NCI-H146 (cell line): Measurements from ENCODE around the gene TAOK3.
"Not testable (repeated sequence)": the region's sequence is repeated elsewhere in the genome, so short reads cannot be mapped to it uniquely, and the experiment has no call there.

Source experiments
- DNase-seq: peaks from one replicate; lab custom pipeline; 2025; lab: John Stamatoyannopoulos, UW

Gene TAOK3

DNA sequence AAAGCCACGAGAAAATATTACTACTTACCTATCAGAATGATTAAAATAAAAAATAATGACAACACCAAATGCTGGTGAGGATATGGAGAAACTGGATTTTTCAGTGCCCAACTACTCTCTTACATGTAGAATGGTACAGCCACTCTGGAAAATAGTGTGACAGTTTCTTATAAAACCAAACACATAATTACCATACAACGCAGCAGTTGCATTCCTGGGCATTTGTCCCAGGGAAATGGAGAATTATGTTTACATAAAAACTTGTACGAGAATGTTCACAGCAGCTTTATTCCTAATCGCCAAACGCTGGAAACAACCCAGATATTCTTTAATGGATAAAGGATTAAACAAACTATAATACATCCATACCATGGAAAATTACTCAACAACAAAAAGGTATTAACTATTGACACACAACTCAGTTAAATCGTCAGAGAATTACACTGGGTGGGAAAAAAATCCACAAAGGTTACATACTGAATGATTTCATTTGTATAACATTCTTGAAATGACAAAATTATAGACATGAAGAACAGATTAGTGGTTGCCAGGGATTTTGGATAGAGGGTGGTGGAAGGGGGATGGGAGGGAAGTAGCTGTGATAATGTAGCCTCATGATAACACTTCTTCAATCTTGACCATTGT lies 35.4 kb downstream of the TAOK3 start:
- no peak for DNase-seq

DNA sequence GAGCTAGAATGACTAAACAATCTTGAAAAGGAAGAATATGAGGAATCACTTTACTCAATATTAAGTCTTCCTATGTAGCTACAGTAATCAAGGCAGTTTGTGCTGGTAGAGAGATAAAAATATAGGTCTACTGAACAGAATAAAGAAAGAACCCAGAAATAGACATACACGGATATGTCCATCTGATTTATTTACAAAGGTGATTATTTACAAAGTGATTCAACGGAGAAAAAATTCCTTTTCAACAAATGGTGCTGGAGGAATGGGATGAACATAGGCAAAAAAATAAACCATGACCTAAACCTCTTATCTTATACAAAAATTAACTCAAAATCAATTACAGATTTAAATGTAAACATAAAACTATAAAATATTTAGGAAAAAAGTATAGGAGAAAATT lies 36.6 kb downstream of the TAOK3 start:
- no peak for DNase-seq

DNA sequence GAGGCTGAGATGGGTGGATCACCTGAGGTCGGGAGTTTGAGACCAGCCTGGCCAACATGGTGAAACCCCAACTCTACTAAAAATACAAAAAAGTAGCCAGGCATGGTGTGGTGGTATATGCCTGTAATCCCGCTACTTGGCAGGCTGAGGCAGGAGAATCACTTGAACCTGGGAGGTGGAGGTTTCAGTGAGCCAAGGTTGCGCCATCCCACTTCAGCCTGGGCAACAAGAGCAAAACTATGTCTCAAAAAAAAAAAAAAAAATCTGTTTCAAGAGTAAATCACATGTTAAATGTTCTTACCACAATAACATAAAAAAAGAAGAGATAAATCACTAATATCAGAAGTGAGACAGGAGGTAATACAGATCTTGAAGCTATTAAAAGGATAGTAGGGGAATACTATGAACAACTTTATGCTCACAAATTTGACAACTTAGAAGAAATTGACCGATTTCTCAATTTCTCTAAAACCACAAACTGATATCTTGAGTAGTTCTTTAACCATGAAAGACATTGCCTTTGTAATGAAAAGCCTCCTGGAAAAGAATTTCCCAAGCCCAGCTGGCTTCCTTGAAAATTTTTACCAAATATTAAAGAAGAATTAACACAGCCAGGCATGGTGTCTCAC lies 37.7 kb downstream of the TAOK3 start:
- DNase-seq, result no peak

DNA sequence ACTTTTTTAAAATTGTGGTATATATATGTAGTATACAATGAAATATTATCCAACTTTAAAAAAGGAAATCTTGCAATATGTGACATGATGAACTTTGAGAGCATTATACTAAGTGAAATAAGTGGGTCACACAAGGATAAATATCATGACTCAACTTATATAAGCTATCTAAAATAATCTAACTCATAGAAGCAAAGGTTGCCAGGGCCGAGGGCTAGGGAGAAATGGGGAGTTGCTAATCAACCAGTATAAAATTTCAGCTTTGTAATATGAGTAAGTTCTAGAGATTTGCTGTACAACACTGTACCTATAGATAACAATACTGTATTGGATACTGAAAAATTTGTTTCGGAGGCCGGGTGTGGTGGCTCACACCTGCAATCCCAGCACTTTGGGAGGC lies 38.5 kb downstream of the TAOK3 start:
- no peak for DNase-seq

DNA sequence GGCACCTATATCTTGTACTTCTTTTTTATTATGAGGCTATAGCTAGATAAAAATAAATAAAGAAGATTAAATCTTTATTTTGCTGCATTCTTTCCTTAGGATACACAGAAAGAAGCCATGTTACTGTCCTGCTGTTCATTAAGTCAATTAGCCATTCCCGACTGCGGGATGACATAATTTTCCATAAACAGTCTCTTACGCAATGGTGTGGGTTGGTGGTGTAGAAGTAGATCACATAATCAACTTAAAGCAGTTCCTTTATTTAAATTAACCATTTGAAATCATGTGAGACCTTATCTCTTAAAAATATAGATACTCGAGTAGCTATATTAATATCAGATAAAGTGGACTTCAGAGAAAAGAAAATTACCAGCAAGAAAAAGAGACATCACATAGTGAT lies 40.2 kb downstream of the TAOK3 start:
- DNase-seq, result no peak

DNA sequence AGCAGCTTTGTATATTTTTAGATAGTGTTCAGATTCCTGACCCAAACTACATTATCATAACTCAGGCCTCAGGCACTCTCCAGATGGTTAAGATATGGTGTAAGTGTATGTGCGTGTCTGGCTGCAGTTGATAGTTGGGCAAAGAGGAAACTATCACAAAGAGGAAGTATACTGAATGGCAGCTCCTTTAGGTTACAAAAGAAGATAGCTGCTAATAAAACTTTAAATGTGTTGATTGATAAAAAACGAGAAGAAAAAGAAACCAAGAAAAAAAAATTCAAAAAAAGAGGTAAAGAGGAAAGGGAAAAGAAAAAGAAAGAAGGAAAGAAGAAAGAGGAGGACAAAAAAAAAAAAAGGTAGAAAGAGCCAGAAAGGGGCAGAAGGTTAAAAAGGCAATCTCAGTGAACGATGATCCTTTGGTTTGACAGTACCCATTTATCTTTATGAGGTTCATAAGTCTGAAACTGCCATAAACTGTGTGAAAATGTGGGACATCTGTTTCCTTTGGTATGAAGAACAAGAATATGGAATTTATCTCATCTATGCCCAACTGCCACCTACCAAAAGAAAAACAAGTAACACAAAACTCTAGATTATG lies 42.2 kb downstream of the TAOK3 start:
- DNase-seq, result no peak

DNA sequence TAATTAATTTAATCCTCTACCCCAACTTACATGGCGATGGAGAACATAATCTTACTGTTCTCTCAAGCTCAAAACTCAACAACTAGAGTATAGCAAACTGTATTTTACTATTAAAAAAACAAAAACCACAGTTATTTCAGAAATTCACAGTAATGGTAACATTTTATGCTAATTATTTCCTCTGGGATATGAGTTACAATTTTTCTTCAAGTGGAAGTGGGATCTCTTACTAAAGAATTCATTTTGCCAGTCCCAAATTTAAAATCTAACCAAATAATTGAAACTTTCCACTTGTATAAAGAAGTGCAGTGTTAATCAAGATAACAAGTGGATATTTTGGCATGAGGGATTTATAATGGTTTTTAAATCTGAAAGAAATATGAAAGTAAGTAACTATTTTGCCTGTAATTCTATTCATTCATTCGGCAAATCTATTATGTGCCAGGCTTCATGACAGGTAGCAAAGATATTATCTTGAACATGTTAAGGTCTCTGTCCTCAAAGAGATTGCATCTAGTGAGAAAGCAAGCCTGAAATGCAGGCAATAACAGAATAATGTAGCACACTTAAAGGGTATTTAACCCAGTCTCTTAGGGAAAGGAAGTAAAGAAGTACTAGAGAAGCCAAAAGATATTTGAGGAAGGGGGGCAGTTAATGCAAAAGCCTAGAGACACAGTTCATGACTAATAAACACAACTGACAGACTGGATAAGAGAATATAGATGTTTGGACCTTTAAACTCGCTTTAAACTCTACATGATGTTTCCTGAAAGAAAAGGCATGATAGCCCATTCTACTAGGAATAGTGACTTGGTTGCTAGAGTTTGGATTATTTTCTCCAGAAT lies 44.0 kb downstream of the TAOK3 start:
- DNase-seq, result no peak

DNA sequence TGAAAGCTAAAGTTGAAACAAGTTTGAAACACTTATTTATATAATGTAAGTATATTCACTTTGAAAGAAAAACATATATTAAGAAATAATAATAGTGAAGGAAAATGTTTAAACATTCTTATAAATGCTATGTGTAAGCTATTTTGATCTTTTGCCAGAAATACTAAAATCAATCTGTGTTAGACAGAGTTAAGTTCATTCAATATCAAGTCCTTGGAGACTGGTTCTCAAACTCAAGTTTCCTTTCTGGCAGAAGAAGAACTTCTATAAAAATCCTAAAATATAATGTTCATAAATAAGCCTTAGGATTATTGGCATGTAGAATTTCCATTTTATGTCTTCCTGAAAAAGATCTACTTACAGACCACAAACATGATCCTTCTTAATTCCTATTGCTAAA lies 45.3 kb downstream of the TAOK3 start:
- no peak for DNase-seq

DNA sequence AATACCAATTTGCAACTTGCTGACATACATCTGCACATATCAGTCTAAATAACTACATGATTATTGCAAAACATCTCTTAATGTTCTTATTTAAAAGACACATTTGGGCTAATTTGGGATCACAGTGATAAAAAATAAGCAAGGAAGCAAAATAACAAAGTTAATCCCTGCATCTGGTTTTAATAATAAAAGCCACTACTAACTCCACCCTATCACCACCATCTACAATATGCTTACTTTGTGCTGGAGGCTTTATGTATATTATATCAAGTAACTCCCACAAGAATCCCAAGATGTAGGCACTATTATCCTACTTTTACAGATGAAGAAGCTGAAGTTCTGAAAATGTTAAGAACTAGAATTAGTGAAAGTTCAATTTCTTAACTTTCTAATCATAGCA lies 45.7 kb downstream of the TAOK3 start:
- DNase-seq, result no peak

DNA sequence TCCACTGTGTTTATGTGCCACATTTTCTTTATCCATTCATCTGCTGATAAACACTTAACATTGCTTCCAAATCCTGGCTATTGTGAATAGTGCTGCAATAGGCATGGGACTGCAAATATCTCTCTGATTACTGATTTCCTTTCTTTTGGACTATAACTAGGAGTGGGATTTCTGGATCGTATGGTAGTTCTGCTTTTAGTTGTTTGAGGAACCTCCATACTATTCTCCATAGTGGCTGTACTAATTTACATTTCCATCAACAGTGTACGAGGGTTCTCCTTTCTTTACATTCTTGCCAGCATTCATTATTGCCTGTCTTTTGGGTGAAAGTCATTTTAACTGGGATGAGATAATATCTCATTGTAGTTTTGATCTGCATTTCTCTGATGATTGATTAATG lies 47.6 kb downstream of the TAOK3 start:
- DNase-seq, result no peak

DNA sequence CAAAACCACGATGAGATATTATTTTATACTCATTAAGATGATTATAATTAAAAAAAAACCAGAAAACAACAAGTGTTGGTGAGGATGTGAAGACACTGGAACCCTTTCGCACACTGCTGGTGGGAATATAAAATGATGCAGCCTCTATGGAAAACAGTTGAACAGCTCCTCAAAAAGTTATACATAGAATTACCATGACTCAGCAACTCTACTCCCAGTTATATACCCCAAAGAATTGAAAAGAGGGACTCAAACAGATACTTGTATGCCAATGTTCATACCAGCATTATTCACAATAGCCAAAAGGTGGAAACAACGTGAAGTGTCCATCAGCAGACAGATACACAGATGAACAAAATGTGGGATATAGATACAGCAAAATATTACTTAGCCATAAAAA lies 53.1 kb downstream of the TAOK3 start:
- no peak for DNase-seq

DNA sequence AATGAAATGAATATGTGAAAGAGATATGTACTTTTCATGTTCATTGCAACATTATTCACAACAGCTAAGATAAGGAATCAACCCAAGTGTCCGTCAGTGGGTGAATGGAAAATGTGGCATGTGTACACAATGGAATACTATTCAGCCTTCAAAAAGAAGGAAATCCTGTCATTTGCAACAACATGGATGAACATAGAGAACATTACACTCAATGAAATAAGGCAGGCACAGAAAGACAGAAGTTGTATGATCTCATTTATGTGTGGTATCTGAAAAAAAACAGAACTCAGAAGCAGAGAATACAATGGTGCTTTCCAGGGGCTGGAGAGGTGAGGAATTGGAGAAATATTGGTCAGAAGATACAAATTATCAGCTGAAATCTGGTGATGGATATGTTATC lies 54.0 kb downstream of the TAOK3 start:
- DNase-seq, result no peak

DNA sequence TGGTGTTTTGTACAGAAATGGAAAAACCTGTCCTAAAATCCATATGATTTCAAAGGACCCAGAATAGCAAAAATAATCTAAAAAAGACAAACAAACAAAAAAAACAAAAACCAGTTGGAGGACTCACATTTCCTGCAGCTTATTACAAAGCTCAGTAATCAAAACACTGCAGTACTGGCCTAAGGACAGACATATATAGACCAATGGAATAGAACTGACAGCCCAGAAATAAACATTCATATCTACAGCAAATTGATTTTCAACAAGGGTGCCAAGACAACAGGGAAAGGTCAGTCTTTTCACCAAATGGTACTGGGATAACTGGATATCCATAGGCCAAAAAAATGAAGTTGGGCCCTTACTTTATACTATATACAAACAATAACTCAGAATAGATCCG lies 55.0 kb downstream of the TAOK3 start:
- DNase-seq, result no peak

DNA sequence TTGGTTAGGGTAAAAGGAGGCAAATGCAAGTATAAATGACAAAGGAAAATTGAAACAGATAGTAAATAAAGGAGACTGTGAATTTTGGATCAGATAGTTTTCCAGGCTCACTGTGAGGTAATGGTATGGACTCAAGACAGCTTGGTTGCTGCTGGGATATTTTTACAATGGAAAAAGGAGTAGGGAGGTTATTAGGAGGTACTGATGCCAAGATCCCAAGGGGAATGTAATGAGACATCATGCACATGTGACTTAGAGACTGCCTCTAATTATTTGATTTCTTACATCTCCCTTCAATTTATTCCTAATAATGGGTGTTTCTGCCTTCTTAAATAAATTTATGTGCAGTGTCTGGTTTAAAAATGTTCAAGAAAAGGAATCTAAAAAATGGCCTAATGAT lies 56.9 kb downstream of the TAOK3 start:
- DNase-seq, result no peak

DNA sequence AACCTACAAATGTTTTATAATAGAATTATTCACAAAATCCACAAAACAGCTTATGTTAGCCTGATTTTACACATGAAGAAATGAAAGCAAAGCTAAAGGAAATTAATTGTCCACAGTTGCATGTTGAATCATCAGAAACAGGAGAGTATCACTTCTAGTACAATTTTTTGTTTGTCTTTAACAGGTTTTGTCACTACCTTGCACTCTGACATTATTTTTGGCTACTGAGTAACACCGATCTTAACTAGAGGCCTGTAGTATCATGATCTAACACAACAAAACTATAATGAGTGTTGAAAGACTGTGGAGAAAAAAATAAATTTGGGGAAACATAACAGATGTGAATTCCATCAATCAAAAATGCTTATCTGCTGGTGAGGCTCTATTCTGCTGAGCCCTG lies 60.1 kb downstream of the TAOK3 start:
- no peak for DNase-seq

DNA sequence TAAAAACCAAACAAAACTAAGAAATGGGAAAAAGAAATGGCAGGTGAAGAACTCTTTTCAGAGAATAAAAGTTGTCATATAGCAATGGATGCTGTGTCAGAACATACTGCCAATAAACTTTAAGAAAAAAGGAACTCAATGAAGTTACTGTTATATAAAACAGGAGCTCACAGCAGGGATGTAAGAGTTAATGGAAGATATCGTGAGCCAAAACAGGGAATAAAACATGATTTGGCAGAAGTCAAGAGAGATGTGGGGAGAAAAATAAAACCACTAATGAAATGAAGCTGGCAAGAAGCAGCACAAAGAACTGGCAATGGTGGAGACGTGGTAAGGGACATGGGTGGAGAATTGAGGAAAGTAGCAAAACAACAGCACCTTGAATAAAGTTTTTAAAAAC lies 61.0 kb downstream of the TAOK3 start:
- DNase-seq, result no peak

DNA sequence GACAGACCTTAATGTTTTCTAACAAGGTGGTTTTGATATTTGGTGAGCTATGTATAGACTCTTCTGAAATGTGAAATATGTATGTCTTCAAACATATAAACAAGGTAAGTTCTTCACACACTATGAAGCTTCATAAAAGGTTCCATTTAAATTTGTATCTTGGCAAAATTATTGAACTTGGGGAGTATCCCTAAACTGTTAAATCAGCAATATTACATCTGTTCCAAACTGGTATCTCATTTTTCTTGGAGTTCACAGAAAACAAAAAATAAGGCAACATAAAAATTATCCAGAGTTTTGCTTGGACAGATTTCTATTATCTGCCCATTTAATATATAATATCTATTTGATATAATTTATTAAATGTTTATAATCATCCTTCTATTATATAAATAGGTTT lies 62.4 kb downstream of the TAOK3 start:
- no peak for DNase-seq

DNA sequence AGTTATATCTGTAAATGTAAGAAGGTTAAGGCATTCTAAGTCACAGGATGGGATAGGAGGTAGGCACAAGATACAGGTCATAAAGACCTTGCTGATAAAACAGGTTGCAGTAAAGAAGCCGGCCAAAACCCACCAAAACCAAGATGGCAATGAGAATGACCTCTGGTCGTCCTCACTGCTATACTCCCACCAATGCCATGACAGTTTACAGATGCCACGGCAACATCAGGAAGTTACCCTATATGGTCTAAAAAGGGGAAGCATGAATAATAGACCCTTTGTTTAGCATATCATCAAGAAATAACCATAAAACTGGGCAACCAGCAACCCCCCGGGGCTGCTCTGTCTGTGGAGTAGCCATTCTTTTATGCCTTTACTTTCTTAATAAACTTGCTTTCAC lies 64.7 kb downstream of the TAOK3 start:
- DNase-seq, result not testable (repeated sequence)

DNA sequence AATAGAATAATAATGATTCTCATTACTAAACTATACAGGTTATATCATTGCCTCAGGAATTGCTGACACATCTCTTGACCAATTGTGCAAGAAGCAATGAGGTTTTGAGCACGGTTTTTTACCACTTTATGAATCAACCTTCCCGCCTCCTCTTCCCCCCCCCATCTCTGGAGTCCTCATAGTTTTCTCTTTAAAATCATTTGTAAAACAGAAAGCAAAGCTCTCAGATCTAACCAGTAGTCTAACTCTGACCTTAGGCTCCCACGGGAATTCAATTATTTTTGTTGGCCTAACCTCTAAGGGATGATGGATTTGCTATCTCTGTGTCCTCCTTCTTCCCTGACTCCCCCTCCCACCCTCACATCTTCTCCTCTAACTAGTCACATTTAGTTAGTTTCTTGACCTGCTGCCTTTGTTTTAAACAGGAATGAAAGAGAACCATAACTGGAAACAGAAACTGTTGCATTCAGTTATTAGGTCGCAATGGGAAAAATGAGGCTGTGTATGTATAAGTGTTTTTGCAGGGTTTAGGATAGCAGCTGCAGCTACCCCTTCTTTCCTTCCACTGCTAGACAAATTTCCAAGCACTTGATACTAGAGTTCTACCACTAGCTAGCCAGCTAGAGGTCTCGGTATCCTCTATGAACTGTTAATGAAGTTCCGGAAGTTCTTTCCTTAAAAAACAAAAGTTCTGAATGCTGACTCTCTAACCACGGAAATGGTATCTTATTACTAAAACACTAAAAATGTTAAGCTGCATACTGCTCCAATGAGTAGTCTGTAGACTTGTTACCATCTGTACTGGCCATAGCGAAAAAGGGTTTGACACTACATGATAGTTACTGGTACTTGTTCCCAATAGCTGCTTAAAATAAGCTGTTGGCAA lies 65.4 kb downstream of the TAOK3 start:
- DNase-seq, result no peak

DNA sequence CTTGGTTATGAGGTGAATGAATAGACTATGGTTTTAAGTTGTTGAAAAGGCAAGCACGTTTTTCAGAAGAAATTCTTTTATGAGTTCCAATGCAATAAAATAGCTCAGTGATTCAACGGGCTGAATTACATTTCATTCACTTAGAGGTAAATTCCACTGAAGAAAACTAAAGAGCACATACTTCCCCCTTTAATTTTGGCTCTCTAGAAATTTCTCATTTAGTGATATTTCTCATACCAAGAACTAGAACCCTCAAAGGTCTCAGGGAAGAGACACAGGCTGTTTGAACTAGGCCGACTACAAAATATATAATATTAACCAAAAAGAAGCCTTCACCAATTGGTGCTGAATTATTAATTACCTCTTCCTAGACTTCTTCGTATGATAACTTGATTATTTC lies 68.6 kb downstream of the TAOK3 start:
- no peak for DNase-seq

DNA sequence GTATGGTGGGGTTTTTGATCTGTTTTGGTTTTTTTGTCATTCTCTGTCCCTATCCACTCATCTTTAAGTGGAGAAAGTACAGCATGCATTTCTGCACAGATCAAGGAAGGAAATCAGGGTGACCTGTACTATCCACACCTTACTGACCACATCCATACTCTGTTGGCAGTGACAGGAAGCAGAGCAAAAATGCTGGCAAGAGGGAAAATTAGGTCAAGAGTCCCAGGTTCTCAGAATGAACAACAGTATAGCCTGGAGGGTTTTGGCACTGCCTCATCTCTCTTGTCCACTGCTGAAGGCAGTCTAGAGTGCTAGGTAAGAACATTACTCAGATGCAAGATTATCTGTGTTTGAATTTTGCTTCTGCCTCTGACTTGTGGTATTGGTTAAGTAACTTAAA lies 70.7 kb downstream of the TAOK3 start:
- DNase-seq, result no peak
